ENCODE measurements around the gene TEX14. TPM values are rescaled to one million over a fixed set of nuclear protein-coding genes. Genes with fewer than 3 reads are reported as not detected.

TEX14 gene
- total RNA-seq, 6 donors from 2014 or later, result 0.10 to 1.4 (median 0.63) TPM

DNA sequence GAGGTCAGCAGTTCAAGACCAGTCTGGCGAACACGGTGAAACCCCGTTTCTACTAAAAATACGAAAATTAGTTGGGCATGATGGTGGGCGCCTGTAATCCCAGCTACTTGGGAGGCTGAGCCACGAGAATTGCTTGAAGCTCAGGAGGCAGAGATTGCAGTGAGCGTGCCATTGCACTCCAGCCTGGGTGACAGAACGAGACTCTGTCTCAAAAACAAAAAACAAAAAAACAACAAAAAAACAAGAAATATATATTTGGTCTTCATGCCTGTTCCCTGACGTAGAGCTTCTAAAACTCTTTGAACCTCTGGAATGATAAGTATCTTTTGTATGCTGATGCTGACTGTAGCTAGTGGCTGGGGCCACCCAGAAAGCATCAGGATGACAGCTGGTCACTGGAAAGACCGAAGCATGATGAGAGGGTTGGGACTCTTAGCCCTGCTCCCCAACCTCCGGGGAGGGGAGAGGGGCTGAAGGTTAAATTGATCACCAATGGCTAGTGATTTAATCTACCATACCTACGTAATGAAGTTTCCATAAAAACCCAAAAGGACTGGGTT lies 54.8 kb downstream of the TEX14 start:
- Histone ChIP-seq H3K9me3 (no peaks in the 10 kb centered on the region), H3K27me3 (no peaks in the 10 kb centered on the region), H3K36me3 (no peaks in the 10 kb centered on the region), H3K4me3 (no peak overlapping the region), H3K27ac (no peak overlapping the region), H3K4me1 (peaks cover 2 to 4% (median 3%) of the 10 kb centered on the region in 4 donors)
- TF ChIP-seq EP300 (IDR thresholded peaks at IDR 0.05) (no peak), POLR2AphosphoS5 (IDR thresholded peaks at IDR 0.05) (no peak), POLR2A (IDR thresholded peaks at IDR 0.05) (no peak)
- TF ChIP-seq, protein P1, sequence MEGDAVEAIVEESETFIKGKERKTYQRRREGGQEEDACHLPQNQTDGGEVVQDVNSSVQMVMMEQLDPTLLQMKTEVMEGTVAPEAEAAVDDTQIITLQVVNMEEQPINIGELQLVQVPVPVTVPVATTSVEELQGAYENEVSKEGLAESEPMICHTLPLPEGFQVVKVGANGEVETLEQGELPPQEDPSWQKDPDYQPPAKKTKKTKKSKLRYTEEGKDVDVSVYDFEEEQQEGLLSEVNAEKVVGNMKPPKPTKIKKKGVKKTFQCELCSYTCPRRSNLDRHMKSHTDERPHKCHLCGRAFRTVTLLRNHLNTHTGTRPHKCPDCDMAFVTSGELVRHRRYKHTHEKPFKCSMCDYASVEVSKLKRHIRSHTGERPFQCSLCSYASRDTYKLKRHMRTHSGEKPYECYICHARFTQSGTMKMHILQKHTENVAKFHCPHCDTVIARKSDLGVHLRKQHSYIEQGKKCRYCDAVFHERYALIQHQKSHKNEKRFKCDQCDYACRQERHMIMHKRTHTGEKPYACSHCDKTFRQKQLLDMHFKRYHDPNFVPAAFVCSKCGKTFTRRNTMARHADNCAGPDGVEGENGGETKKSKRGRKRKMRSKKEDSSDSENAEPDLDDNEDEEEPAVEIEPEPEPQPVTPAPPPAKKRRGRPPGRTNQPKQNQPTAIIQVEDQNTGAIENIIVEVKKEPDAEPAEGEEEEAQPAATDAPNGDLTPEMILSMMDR (IDR thresholded peaks at IDR 0.05), result no peak
- ATAC-seq (ENCODE audit: low FRiP score in 2 of 2), result no peak
- DNase-seq, result no peak
- 79 to 85% methylated on average over 12 of the region's 12 CpGs for WGBS, 2 donors

GRCh38 chr17:58632324-58633314 lies 59.2 kb downstream of the TEX14 start:
- H3K27me3 ChIP-seq, result no peaks in the 10 kb centered on the region
- no peaks in the 10 kb centered on the region for H3K36me3 ChIP-seq
- no peaks in the 10 kb centered on the region for H3K9me3 ChIP-seq
- no peak for ATAC-seq (ENCODE audit: low FRiP score in 2 of 2)
- peak overlapping the region; percentile 30 to 47 (median 41) for H3K4me3 ChIP-seq
- DNase-seq, result no peak
- H3K27ac ChIP-seq, result peak overlapping the region; percentile 77 to 92 (median 84)
- WGBS, 2 donors, result 83 to 88% methylated on average over 20 of the region's 20 CpGs
- TF ChIP-seq POLR2AphosphoS5 (IDR thresholded peaks at IDR 0.05), result no peak
- no peak for TF ChIP-seq EP300 (IDR thresholded peaks at IDR 0.05)
- no peak for TF ChIP-seq POLR2A (IDR thresholded peaks at IDR 0.05)
- TF ChIP-seq, protein P1 (IDR thresholded peaks at IDR 0.05), result no peak
- peaks cover 3 to 16% (median 5%) of the 10 kb centered on the region in 4 donors for H3K4me1 ChIP-seq

GRCh38 chr17:58631523-58632323 lies 60.1 kb downstream of the TEX14 start:
- peak; percentile 89 for DNase-seq
- peak overlapping the region; percentile 77 to 92 (median 84) for H3K27ac ChIP-seq
- H3K4me1 ChIP-seq, result peaks cover 5 to 21% (median 10%) of the 10 kb centered on the region in 4 donors
- H3K4me3 ChIP-seq, result peak overlapping the region; percentile 30 to 47 (median 41)
- 1% methylated on average over 30 of the region's 30 CpGs for WGBS, 2 donors
- H3K36me3 ChIP-seq, result no peaks in the 10 kb centered on the region
- ATAC-seq (ENCODE audit: low FRiP score in 2 of 2), result peak; percentile 96 to 97
- H3K27me3 ChIP-seq, result no peaks in the 10 kb centered on the region
- H3K9me3 ChIP-seq, result no peaks in the 10 kb centered on the region
- peak in 1 of 4 donors; percentile 72 for TF ChIP-seq EP300 (IDR thresholded peaks at IDR 0.05)
- TF ChIP-seq, protein P1 (IDR thresholded peaks at IDR 0.05), result peak in 4 of 6 experiments; percentile 23 to 55 (median 36)
- peak; percentile 61 to 97 (median 94) for TF ChIP-seq POLR2A (IDR thresholded peaks at IDR 0.05)
- peak; percentile 73 to 100 for TF ChIP-seq POLR2AphosphoS5 (IDR thresholded peaks at IDR 0.05)

DNA sequence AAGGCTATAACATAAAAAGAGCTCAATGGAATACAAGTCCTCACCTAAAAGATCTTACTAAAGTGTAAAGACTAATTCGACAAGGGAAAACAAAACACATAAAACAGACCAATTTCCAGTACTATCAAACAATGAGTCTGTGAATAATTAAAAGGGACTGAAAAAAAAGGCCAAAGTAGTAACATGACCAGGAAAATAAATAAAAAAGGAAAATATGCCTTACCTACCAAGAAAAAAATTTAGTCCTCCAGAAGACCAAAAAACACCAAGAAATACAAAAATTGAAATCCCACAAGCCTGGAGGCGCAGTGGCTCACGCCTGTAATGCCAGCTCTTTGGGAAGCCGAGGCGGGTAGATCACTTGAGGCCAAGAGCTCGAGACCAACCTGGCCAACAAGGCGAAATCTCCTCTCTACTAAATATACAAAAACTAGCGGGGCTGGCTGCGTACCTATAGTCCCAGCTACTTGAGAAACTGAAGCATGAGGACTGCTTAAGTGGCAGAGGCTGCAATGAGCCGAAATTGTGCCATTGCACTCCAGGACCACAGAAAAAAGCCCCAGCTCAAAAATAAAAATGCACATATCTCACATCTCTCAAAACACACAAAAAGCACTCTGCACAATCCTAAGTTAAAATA lies 60.8 kb downstream of the TEX14 start:
- H3K36me3 ChIP-seq, result no peaks in the 10 kb centered on the region
- WGBS, 2 donors, result 38% methylated on average over 10 of the region's 10 CpGs
- H3K4me1 ChIP-seq, result peaks cover 7 to 25% (median 11%) of the 10 kb centered on the region in 4 donors
- DNase-seq (peak in 1 of 2 donors; percentile 22), ATAC-seq (ENCODE audit: low FRiP score in 2 of 2) (no peak)
- H3K9me3 ChIP-seq, result no peaks in the 10 kb centered on the region
- peak overlapping the region; percentile 77 to 92 (median 84) for H3K27ac ChIP-seq
- no peaks in the 10 kb centered on the region for H3K27me3 ChIP-seq
- TF ChIP-seq POLR2AphosphoS5 (IDR thresholded peaks at IDR 0.05) (no peak), POLR2A (IDR thresholded peaks at IDR 0.05) (no peak), EP300 (IDR thresholded peaks at IDR 0.05) (no peak)
- TF ChIP-seq, protein P1 (IDR thresholded peaks at IDR 0.05), result no peak
- peak overlapping the region in 3 of 4 donors; percentile 30 to 47 (median 46) for H3K4me3 ChIP-seq
